ENCODE data around the gene HUWE1. TPM values are rescaled to one million over a fixed set of nuclear protein-coding genes. Genes with fewer than 3 reads are reported as not detected.
"Not testable (repeated sequence)": the region's sequence is repeated elsewhere in the genome, so short reads cannot be mapped to it uniquely, and the experiment has no call there.

Gene HUWE1
- polyA plus RNA-seq, 3 donors = 26.2 to 45.7 (median 37.9) TPM

GRCh38 chrX:53563324-53563723, 123.2 kb downstream of the HUWE1 start:
- H3K27ac ChIP-seq (ENCODE audit: low read depth, low read length) = no peak overlapping the region
- 77 to 86% (median 85%) methylated on average over 4 of the region's 4 CpGs for WGBS, 3 donors

GRCh38 chrX:53561912-53562311, 124.6 kb downstream of the HUWE1 start:
- no peak overlapping the region for H3K27ac ChIP-seq (ENCODE audit: low read depth, low read length)
- WGBS, 3 donors = 68 to 94% (median 92%) methylated on average over 3 of the region's 3 CpGs

- 78 to 94% (median 82%) methylated on average over 6 of the region's 6 CpGs for WGBS, 3 donors
- H3K27ac ChIP-seq (ENCODE audit: low read depth, low read length) = no peak overlapping the region
Observed at GRCh38 chrX:53558646-53559045, 127.9 kb downstream of the HUWE1 start.

GRCh38 chrX:53556868-53557267, 129.7 kb downstream of the HUWE1 start:
- H3K27ac ChIP-seq (ENCODE audit: low read depth, low read length) = no peak overlapping the region
- 81 to 91% (median 83%) methylated on average over 3 of the region's 3 CpGs for WGBS, 3 donors

- 89 to 98% (median 97%) methylated on average over 16 to 18 of the region's 18 CpGs for WGBS, 3 donors
- no peak overlapping the region for H3K27ac ChIP-seq (ENCODE audit: low read depth, low read length)
Observed at GRCh38 chrX:53550756-53551463, 135.6 kb downstream of the HUWE1 start.

- no peak overlapping the region for H3K27ac ChIP-seq (ENCODE audit: low read depth, low read length)
- WGBS, 3 donors = 83 to 100% (median 95%) methylated on average over 10 to 12 of the region's 12 CpGs
Observed at GRCh38 chrX:53547668-53548067, 138.9 kb downstream of the HUWE1 start.

GRCh38 chrX:53544936-53545335, 141.6 kb downstream of the HUWE1 start:
- no peak overlapping the region for H3K27ac ChIP-seq (ENCODE audit: low read depth, low read length)
- WGBS, 3 donors = 81 to 97% (median 94%) methylated on average over 9 of the region's 9 CpGs

GRCh38 chrX:53538781-53539180, 147.7 kb downstream of the HUWE1 start:
- WGBS, 3 donors = 64 to 86% (median 78%) methylated on average over 6 to 8 of the region's 8 CpGs
- H3K27ac ChIP-seq (ENCODE audit: low read depth, low read length) = no peak overlapping the region

- WGBS, 3 donors = 83 to 86% (median 86%) methylated on average over 20 to 21 of the region's 21 CpGs
- not testable (repeated sequence) for H3K27ac ChIP-seq (ENCODE audit: low read depth, low read length)
Observed at GRCh38 chrX:53531255-53531966, 155.1 kb downstream of the HUWE1 start.

- H3K27ac ChIP-seq (ENCODE audit: low read depth, low read length) = no peak overlapping the region
Observed at GRCh38 chrX:53526999-53527398, 159.5 kb downstream of the HUWE1 start.

GRCh38 chrX:53511322-53511721, 175.2 kb downstream of the HUWE1 start:
- no peak overlapping the region for H3K27ac ChIP-seq (ENCODE audit: low read depth, low read length)
- 91 to 100% (median 96%) methylated on average over 2 of the region's 2 CpGs for WGBS, 3 donors

- H3K27ac ChIP-seq (ENCODE audit: low read depth, low read length) = not testable (repeated sequence)
- 91 to 100% (median 93%) methylated on average over 5 to 26 of the region's 28 CpGs for WGBS, 3 donors
Observed at GRCh38 chrX:53504035-53504434, 182.5 kb downstream of the HUWE1 start.

- H3K27ac ChIP-seq (ENCODE audit: low read depth, low read length) = no peak overlapping the region
Observed at GRCh38 chrX:53494436-53494835, 192.1 kb downstream of the HUWE1 start.

GRCh38 chrX:53486285-53486684, 200.2 kb downstream of the HUWE1 start:
- H3K27ac ChIP-seq (ENCODE audit: low read depth, low read length) = no peak overlapping the region

- H3K27ac ChIP-seq (ENCODE audit: low read depth, low read length) = no peak overlapping the region
- WGBS, 3 donors = 91 to 94% (median 93%) methylated on average over 2 of the region's 2 CpGs
Observed at GRCh38 chrX:53483838-53484405, 202.6 kb downstream of the HUWE1 start.

- H3K27ac ChIP-seq (ENCODE audit: low read depth, low read length) = no peak overlapping the region
- 55 to 69% (median 65%) methylated on average over 2 of the region's 2 CpGs for WGBS, 3 donors
Observed at GRCh38 chrX:53483416-53483815, 203.1 kb downstream of the HUWE1 start.
